PC-9 (cell line): ENCODE measurements around the gene MGAT3. TPM values are rescaled to one million over a fixed set of nuclear protein-coding genes. Genes with fewer than 3 reads are reported as not detected.

Experiments
- BruUV-seq: library from RNA; stranded (reverse); fragments of 400-500 nt; replicated peaks from 2 replicates; lab custom pipeline; 2021; lab: Mats Ljungman, UMichigan
- CTCF ChIA-PET: fragments of 300-600 bp; sonication (Branson Sonifier 250); formaldehyde crosslinking; loops from one replicate; lab custom pipeline; 2022; ENCODE audit warnings: antibody characterized with exemption; lab: Charles Lee
- POLR2A ChIA-PET: fragments of 300-600 bp; sonication (Branson Sonifier 250); formaldehyde crosslinking; loops from one replicate; lab custom pipeline; 2022; ENCODE audit warnings: antibody characterized with exemption; ENCODE audit not compliant: unreplicated experiment; lab: Charles Lee
- DNase-seq, 2 experiments: peaks; one replicate each; pipeline versions ENCODE4 v3.0.0 to v3.0.0-alpha.2; 2015 to 2022; ENCODE audit warnings: mixed read lengths in 1 of 2
- H2AFZ ChIP-seq: fragments of 200-600 bp; sonication (generic); 2 replicates; pipeline ENCODE4 v1.8.1; 2017; ENCODE audit warnings: antibody characterized with exemption
- H3F3A ChIP-seq: fragments of 200-600 bp; sonication (generic); 2 replicates; pipeline ENCODE4 v1.8.1; 2017; ENCODE audit warnings: antibody characterized with exemption, mild to moderate bottlenecking, low read depth; ENCODE audit not compliant: insufficient read depth
- H3K27ac ChIP-seq: fragments of 200-600 bp; sonication (generic); 2 replicates; pipeline ENCODE4 v1.6.1; 2016; ENCODE audit warnings: mixed run types
- H3K27me3 ChIP-seq: fragments of 200-600 bp; sonication (generic); 2 replicates; pipeline ENCODE4 v1.6.1; 2016; ENCODE audit warnings: low read depth, mixed run types; ENCODE audit not compliant: insufficient read depth
- H3K36me3 ChIP-seq: fragments of 200-600 bp; sonication (generic); 2 replicates; pipeline ENCODE4 v1.6.1; 2016; ENCODE audit warnings: low read depth, mixed run types
- H3K4me1 ChIP-seq: fragments of 200-600 bp; sonication (generic); replicated peaks from 2 replicates; pipeline ENCODE4 v1.6.1; 2016; ENCODE audit warnings: mixed run types; ENCODE audit not compliant: insufficient read depth
- H3K4me2 ChIP-seq: fragments of 200-600 bp; sonication (generic); 2 replicates; pipeline ENCODE4 v1.6.1; 2017; ENCODE audit warnings: mixed run types
- H3K4me3 ChIP-seq: fragments of 200-600 bp; sonication (generic); 2 replicates; pipeline ENCODE4 v1.6.1; 2016; ENCODE audit warnings: mixed run types
- H3K79me2 ChIP-seq: fragments of 200-600 bp; sonication (generic); 2 replicates; pipeline ENCODE4 v1.6.1; 2017; ENCODE audit warnings: low read depth, mixed run types
- H3K9me2 ChIP-seq: fragments of 200-600 bp; sonication (generic); 2 replicates; pipeline ENCODE4 v1.8.1; 2017; ENCODE audit warnings: mild to moderate bottlenecking; ENCODE audit not compliant: insufficient read depth
- H3K9me3 ChIP-seq: fragments of 200-600 bp; sonication (generic); 2 replicates; pipeline ENCODE4 v1.8.1; 2016; ENCODE audit warnings: low read depth; ENCODE audit not compliant: insufficient read depth
- H4K20me1 ChIP-seq: fragments of 200-600 bp; sonication (generic); 2 replicates; pipeline ENCODE4 v1.8.1; 2017; ENCODE audit not compliant: insufficient read depth
- CTCF ChIP-seq: fragments of 200-600 bp; sonication (generic); conservative IDR thresholded peaks from 2 replicates; pipeline ENCODE4 v1.6.1; 2017; ENCODE audit warnings: mixed run types, antibody characterized with exemption, mild to moderate bottlenecking, moderate library complexity
- EZH2 ChIP-seq: fragments of 200-600 bp; sonication (generic); IDR thresholded peaks from 2 replicates; pipeline ENCODE4 v1.8.0; 2017; ENCODE audit warnings: antibody characterized with exemption, low read depth
- intact Hi-C: fragments of 100-400 bp; cut with micrococcal nuclease; formaldehyde crosslinking; loops from one replicate; pipeline ENCODE4 v1.10.0; 2022; ENCODE audit not compliant: unreplicated experiment
- total RNA-seq: library from RNA; stranded (reverse); gene quantifications from 2 replicates; pipeline ENCODE4 v1.2.3, GENCODE V29; 2021

The MGAT3 gene
- total RNA-seq, 1 experiment from 2014 or later: not detected

DNA sequence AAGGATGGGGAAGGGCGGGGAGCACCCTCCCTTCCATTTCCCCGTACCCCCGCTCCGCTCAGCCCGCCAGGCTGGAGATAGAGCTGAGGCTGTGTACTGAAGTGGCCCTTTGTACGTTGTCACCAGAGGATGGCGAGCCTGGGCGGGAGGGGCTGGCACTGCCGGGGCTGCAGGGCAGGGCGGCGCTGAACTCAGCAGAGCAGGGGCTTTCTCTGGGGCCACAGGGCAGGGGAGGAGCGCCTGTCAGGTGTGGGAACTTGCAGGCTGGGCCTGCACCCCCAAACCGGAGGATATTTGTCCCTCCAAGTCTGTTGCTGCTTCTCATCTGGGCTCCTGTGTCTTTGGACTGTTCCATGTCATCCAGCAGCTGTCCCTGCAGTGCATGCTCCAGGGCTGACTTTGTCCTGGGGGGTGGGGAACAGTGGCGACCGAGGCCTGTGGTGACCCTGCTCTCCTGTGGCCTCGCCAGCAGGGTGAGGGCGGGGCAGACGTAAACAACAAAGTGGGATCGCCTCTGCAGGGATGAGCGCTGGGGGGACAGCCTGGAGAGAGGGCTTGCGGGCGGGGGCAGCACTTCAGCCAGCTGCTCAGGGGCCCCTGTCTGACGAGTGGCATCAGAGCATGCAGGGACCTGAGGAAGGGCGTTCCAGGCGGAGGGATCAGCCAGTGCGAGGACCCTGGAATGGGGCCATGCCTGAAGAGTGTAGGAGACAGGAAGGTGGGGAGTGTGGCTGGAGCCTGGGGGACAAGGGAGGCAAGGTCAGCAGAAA lies 13.1 kb downstream of the MGAT3 start:
- Histone ChIP-seq H3K27ac (no peak overlapping the region), H3K4me2 (no peak overlapping the region), H3F3A (no peaks in the 10 kb centered on the region; the same call in 1 of the 2 replicates), H3K36me3 (no peaks in the 10 kb centered on the region), H3K79me2 (no peaks in the 10 kb centered on the region), H2AFZ (no peak overlapping the region), H3K9me3 (no peaks in the 10 kb centered on the region), H3K9me2 (no peaks in the 10 kb centered on the region), H3K27me3 (peaks cover 11% of the 10 kb centered on the region), H3K4me1 (peaks cover 25% of the 10 kb centered on the region), H4K20me1 (no peaks in the 10 kb centered on the region), H3K4me3 (no peak overlapping the region)
- CTCF ChIA-PET: no interaction called here
- intact Hi-C loops: loop anchor here (5.0 kb wide), 1 partner anchor 33 kb away; no protein-coding TSS in a partner anchor
- POLR2A ChIA-PET: no interaction called here
- no peak for TF ChIP-seq CTCF
- no peak for TF ChIP-seq EZH2
- no TSS peak for BruUV-seq
- DNase-seq: no peak

GRCh38 chr22:39470451-39471291 lies 13.9 kb downstream of the MGAT3 start:
- H3K27ac ChIP-seq: no peak overlapping the region
- POLR2A ChIA-PET: no interaction called here
- CTCF ChIA-PET: interaction anchor here (1.3 kb wide), 1 partner anchor 58 kb away, joined by 3 read pairs; no protein-coding TSS in a partner anchor
- TF ChIP-seq CTCF (no peak), EZH2 (no peak)
- peaks cover 11% of the 10 kb centered on the region for H3K27me3 ChIP-seq
- BruUV-seq: no TSS peak
- intact Hi-C loops: loop anchor here (5.0 kb wide), 1 partner anchor 33 kb away; no protein-coding TSS in a partner anchor
- no peaks in the 10 kb centered on the region for H3K36me3 ChIP-seq
- H3F3A ChIP-seq: no peaks in the 10 kb centered on the region; the same call in 1 of the 2 replicates
- no peak for DNase-seq
- no peaks in the 10 kb centered on the region for H4K20me1 ChIP-seq
- no peak overlapping the region for H3K4me3 ChIP-seq
- H3K9me2 ChIP-seq: no peaks in the 10 kb centered on the region
- no peaks in the 10 kb centered on the region for H3K9me3 ChIP-seq
- H2AFZ ChIP-seq: no peak overlapping the region
- peaks cover 25% of the 10 kb centered on the region for H3K4me1 ChIP-seq
- H3K79me2 ChIP-seq: no peaks in the 10 kb centered on the region
- H3K4me2 ChIP-seq: no peak overlapping the region

- H3K9me2 ChIP-seq: no peaks in the 10 kb centered on the region
- peak overlapping the region; percentile 24 for H3K4me2 ChIP-seq
- BruUV-seq: no TSS peak
- H2AFZ ChIP-seq: no peak overlapping the region
- DNase-seq: peak; percentile 58 to 68
- ChIA-PET CTCF (interaction anchor here (1.3 kb wide), 1 partner anchor 57 kb away, joined by 3 read pairs; no protein-coding TSS in a partner anchor), POLR2A (no interaction called here)
- no peaks in the 10 kb centered on the region for H4K20me1 ChIP-seq
- intact Hi-C loops: loop anchor here (5.0 kb wide), 1 partner anchor 34 kb away; no protein-coding TSS in a partner anchor
- no peak overlapping the region for H3K27ac ChIP-seq
- H3K4me1 ChIP-seq: peaks cover 25% of the 10 kb centered on the region
- H3K36me3 ChIP-seq: no peaks in the 10 kb centered on the region
- peaks cover 18% of the 10 kb centered on the region for H3K27me3 ChIP-seq
- H3K9me3 ChIP-seq: no peaks in the 10 kb centered on the region
- H3K4me3 ChIP-seq: no peak overlapping the region
- TF ChIP-seq CTCF (no peak), EZH2 (no peak)
- no peaks in the 10 kb centered on the region; the same call in 1 of the 2 replicates for H3F3A ChIP-seq
- no peaks in the 10 kb centered on the region for H3K79me2 ChIP-seq
These were observed 14.7 kb downstream of the MGAT3 start for GRCh38 chr22:39471381-39472141.
